ENCODE data around the gene GRIK4.
"Not testable (repeated sequence)": the region's sequence is repeated elsewhere in the genome, so short reads cannot be mapped to it uniquely, and the experiment has no call there.

Gene GRIK4

GRCh38 chr11:120606211-120607010 lies 94.9 kb downstream of the GRIK4 start:
- no peak for DNase-seq (ENCODE audit: low read depth)

GRCh38 chr11:120608061-120608460 lies 96.5 kb downstream of the GRIK4 start:
- no peak for DNase-seq (ENCODE audit: low read depth)

- no peak for DNase-seq (ENCODE audit: low read depth)
Measured at GRCh38 chr11:120608760-120609211, 97.2 kb downstream of the GRIK4 start.

- no peak for DNase-seq (ENCODE audit: low read depth)
Measured at GRCh38 chr11:120610111-120610510, 98.6 kb downstream of the GRIK4 start.

- no peak for DNase-seq (ENCODE audit: low read depth)
Measured at GRCh38 chr11:120611581-120611980, 100.0 kb downstream of the GRIK4 start.

GRCh38 chr11:120612513-120613263 lies 101.1 kb downstream of the GRIK4 start:
- DNase-seq (ENCODE audit: low read depth), result no peak

GRCh38 chr11:120613264-120614226 lies 102.0 kb downstream of the GRIK4 start:
- DNase-seq (ENCODE audit: low read depth), result no peak

GRCh38 chr11:120615391-120615790 lies 103.8 kb downstream of the GRIK4 start:
- DNase-seq (ENCODE audit: low read depth), result no peak

GRCh38 chr11:120618399-120618798 lies 106.9 kb downstream of the GRIK4 start:
- DNase-seq (ENCODE audit: low read depth), result no peak

DNA sequence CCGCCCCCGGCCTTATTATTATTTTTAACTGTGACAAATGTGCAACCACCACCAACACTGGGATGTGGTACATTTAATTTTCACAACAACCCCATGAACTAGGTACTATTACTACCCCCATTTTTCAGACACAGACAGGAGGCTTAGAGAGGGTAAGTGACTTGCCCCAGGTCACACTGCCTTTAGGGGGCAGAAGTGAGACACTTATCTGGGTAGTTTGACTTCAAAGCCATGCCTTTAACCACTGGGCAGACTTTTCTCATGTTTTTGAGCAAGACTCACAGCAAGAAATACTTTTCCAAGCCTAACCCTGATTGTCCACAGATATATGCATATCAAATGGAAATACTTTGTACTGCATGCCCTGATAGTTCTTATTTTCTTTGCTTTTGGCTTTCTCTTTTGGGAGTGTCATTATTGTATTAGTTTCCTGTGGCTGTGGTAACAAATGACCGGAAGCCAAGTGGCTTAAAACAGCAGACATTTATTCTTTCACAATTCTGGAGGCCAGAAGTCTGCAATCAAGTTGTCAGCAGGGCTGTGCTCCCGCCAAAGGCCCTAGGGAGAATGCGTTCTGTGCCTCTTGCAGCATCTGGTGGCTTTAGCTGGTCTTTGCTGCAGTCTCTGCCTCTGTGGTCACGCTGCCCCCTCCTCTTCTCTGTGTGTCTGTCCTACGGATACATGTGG lies 110.8 kb downstream of the GRIK4 start:
- no peak for DNase-seq (ENCODE audit: low read depth)

- DNase-seq (ENCODE audit: low read depth), result not testable (repeated sequence)
Measured at GRCh38 chr11:120624992-120625391, 113.4 kb downstream of the GRIK4 start.

DNA sequence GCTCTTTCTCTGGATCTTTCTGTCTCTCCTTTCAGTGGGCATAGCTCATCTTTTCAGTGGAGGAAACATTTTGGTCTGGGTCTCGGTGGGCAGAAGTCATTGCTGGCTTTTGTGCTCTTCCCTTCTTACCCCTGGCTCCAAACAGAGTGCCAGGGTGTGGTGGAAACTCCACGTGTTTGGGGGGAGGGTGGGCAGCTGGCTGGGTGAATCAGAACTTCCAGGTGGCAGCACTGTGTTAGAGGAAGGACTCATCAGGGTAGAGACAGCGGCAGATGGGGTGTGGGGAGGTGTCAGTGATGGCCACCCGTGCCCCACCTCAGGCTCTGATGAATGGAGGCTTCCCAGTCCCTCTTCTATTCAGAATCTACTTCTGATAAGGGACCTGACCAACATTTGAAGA lies 114.0 kb downstream of the GRIK4 start:
- no peak for DNase-seq (ENCODE audit: low read depth)

DNA sequence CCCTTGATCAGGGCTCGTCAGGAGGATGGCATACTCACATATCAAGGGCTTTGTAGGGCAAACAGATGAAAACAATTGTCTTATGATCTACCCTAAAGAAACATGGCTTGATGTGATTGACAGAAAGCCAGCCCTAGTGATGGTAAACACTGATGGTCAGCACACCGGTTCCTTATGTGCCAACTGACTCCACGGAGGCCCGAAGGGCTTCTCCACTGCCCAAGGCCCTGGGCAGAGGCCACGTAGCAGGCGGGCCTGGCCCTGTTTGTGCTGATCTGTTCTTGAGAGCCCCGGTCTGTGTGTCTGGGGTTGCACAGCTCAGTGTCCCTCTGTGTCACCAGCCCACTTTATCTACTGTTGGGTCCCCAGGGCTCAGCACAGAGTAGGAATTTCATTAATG lies 115.2 kb downstream of the GRIK4 start:
- no peak for DNase-seq (ENCODE audit: low read depth)

DNA sequence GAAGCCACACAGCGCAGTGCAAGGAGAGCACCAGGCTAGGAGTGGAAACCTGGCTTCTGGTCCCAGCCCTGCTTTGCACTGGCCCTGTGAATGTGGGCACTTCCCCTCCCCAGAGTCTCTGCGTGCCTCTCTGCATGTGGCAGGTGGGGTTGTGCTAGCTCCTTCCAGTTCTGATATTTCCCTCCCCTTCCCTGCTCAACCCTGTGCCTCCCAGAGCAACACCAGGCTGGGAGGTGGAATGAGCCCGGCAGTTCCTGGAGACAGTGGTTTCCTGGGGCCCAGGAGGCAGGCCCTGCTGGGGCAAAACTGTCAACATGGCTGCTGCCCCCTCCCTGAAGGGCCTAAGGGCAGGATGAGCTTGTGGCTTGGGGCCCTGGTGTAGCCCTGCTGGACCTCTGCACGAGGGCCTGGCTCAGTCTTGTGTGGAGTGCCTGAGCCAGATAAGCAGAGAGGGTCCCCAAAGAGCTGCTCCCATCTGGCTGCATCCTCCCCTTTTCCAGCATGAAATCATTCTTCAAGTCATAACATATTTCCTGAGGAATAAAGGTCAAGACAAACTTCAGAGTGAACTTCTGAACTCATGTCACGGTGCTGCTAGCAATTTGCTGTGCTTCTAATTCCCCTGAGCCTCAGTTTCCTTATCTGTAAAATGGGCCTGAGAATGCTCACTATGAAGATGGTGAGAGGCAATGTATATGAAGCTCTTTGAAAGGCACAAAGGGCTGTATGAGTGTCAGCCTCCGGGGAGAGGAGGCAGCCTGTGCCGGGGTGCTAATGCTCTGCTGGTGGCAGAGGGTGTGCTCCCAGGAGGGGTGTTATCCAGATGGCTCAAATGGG lies 116.0 kb downstream of the GRIK4 start:
- DNase-seq (ENCODE audit: low read depth), result no peak

- DNase-seq (ENCODE audit: low read depth), result no peak
Measured at GRCh38 chr11:120629407-120630080, 118.0 kb downstream of the GRIK4 start.

DNA sequence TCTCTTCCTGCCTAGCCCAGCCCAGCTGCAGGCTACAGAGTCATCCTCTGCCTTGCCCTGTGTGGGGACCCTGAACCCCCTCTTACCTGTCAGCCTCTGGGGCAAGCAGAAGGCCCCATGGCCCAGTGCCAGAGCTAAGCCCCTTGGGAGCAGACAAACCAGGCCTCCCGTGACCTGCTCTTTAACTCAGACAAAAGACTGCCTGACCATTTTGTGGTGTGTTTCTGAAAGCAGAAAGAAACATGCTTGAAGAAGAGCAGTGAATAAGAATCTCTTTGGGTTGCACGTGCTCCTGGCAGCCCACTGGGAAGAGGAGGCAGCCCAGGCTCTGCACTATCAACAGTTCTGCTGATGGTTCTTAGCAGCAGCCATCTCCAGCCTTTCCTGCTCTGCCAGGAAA lies 118.6 kb downstream of the GRIK4 start:
- no peak for DNase-seq (ENCODE audit: low read depth)

DNA sequence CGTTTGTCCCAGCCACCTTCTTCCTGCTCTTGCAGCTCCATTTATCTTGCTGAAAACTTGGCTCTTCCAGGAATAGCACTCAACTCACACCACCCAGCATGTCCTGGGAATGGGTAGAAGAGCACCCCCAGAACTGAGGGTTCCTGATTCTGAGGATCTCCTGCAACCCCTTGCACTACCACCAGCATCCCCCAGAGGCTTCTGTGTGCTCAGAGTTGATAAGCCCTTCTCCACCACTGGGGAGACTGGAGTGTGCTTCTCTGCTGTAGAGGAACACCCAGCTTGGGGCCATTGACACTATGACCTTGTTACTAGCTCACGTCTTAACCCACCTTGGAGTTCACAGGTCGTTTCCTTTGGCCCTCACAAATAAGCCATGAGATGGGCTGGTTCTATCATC lies 121.0 kb downstream of the GRIK4 start:
- no peak for DNase-seq (ENCODE audit: low read depth)

- DNase-seq (ENCODE audit: low read depth), result no peak
Measured at GRCh38 chr11:120633616-120634393, 122.3 kb downstream of the GRIK4 start.

- no peak for DNase-seq (ENCODE audit: low read depth)
Measured at GRCh38 chr11:120634706-120635105, 123.2 kb downstream of the GRIK4 start.

Data from stimulated activated CD4-positive, alpha-beta T cell treated with anti-CD3 and anti-CD28 coated beads, Interleukin-2, amount 100 ng/mL, for 4 hours (primary cell).